ENCODE measurements around the gene AXIN2.

AXIN2 gene

DNA sequence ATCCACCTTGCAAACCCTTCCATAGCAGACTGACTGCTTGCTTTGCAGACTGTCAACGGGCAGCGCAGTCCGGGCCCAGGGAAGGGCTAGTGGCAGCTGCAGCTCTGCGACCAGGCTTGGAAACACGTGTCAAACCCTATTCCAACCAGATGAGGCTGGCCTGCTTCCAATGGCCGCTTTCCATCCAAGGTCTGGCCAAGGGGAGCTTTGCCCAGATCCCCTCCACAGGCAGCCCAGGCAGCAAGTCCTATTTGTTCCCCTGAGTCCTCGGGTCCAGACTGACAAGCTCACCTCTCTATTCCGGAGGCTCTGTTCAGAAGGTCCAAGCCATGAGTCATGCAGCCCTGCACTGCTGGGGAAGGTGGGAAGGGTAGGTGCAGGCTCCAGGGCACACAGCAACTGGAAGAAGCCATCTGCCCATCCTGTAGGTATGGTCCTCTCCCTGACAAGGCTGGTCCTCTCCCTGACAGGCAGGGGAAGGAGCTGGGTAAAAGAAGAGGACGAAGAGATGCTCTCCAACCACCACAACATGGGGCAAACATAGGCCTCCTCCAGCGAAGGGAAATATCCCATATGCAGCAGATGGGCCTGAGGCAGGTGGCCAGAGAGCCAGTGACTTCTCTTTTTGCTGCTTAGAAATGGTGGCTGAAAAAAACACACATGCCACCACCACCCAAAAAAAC is 22.6 kb upstream of the AXIN2 start:
- peak in 1 of 2 experiments; percentile 72 for DNase-seq

- no peak for DNase-seq
These were observed 15.5 kb upstream of the AXIN2 start for GRCh38 chr17:65576939-65577338.

DNA sequence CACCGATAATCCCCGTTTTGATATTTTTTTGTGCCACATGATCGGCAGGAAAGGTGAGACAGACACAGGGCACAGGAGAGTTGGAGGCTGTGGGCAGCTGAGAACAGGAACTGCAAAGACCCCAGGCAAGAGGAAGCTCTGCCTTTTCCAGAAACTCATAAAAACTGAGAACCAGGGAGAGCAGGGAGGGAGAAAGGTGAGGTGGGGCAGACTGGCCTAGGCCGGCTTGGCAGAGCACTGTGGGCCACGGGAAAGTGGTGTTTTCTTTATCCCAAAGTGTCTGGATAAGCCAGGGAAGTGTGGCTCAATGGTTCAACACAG is 11.8 kb upstream of the AXIN2 start:
- DNase-seq, result no peak

DNA sequence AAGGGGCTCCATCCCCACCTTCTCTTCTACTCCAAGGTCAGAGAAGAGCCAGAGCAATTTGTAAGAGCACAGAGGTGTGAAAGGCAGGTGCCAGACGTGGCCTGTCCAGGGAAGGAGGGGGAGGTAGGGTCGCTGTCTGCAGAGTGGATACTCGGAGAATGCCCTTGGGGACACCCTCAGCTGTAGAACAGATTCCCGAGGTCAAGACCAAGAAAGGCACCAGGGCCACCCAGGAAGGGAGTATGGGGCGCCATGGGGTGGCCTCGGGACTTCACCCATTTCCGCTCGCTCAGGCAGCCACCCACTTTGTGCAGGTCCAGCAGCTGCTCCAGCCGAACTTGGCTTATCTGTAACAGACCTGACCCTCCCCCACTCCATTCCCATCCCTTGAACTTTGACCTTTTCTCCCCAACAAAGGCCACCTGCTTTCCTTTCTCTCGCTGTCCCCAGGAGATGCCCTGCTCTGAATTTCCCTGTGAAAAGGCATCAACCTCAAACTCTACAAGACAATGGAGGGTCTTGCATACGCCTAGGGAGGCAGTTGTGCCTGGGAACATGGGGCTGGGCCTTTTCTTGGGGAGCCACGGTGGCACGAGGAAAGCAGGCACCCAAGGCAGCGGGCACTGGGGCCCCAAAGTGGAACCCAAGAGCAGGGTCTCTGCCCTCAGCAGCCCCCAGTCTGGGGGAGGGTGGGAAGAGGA is 11.3 kb upstream of the AXIN2 start:
- DNase-seq, result no peak

DNA sequence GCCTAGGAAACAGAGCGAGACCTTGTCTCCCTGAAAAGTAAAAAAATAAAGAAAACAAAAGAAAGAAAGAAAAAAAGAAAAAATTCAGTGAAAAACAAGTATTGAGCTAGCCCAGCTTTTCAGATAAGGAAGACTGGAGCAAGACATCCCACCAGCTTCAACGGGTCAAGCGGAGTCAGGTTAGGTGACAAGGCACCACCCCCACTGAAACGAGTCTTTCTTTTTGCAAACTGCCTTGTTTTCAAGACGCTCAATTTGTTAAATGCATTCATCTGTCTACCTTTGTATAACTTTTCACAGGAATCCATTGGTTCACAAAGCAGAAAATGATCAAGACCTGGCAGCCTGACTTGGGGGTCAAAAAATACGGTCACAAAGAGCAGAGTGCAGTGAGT is 10.7 kb upstream of the AXIN2 start:
- DNase-seq, result no peak

DNA sequence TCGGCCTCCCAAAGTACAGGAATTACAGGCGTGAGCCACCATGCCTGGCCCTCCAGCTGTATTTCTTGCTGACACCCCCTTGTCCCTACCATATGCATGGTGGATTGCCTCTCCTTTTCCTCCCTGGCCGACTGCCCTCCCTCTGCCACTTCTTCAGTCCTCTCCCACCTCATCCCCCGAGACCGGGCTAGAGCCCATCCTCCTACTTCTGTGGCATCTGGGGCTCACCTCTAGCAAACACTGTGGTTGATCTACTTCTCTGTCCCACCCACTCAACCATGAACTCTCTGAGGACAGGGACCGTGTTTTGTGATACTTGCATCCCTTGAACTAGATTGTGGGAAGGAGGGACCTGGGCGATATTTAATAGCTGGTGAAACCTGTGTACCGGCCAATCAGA is 7.5 kb upstream of the AXIN2 start:
- no peak for DNase-seq

- no peak for DNase-seq
These were observed 6.1 kb upstream of the AXIN2 start for GRCh38 chr17:65567566-65567965.

DNA sequence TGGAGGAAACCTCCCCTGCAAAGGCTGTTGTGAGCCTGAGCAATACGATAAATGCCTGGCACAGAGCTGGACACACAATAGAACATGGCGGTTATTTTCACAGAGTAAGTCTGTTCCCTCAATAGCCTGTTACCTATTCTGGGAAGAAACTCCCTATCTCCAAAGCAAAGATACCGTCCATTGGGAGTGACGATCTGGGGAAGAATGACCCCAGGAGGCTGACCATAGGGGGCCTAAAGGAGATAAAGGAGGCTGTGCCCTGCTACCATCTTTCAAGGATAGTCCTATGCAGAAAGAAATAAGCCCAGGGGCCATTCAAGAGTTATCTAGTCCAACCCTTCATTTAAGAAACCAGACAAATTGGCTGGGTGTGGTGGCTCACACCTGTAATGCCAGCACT is 4.1 kb upstream of the AXIN2 start:
- no peak for DNase-seq

- DNase-seq, result peak; percentile 69 to 72
These were observed 3.3 kb upstream of the AXIN2 start for GRCh38 chr17:65564793-65565192.

DNA sequence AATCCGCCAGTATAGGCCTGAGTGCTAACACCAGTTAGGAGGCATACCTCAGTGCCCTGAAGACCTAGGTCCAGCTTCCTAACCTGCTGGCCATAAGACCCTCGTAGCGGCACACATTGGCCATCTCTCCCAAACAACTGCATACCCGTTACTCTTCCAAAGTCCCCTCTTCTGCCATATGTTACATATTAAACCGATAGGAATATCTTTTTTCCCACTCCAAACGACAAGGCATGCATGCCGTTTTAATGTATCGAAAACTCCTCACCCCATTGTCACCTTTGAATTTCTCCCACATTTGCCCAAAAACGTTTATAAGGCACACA is 721 bp upstream of the AXIN2 start:
- DNase-seq, result no peak

DNA sequence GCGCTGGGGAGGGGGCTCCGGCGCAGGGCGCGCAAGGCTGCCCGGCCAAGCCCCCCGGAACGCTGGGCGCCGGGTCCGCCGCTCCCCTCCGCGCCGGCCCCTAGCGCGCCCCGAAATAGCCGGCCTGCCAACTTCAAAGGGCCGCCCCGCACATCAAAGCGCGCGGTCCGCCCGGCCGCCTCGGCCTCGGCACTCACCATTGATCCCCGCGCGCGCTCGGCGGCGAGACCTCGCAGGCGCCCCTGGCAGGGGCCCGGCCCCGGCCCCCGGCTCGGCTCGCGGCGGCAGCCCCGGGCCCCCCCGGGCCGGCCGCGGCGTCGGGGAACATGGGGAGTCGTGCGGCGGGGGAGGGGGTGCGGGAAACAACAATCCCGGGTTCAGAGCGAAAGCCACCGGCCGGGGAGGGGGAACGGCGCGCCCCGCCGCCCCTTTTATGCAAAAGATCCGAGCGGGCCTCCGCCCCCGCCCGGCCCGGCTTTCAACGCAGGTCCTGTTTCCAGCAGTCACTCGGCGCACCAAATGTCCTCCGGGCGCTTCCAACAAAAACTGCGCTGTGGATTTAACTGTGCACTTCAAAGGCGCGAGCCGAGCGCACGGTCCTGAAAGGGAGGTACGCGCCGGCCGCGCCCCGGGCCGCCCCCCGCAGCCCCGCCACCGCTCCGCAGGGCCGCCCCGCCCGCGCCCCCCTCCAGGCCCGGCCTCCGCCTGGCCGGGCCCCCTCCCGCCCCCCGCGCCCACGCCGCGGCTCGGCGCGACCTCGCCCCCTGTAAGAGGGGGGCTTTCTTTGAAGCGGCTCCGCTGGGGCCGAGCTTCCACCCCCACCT is 608 bp downstream of the AXIN2 start:
- DNase-seq, result peak; percentile 45 to 64

DNA sequence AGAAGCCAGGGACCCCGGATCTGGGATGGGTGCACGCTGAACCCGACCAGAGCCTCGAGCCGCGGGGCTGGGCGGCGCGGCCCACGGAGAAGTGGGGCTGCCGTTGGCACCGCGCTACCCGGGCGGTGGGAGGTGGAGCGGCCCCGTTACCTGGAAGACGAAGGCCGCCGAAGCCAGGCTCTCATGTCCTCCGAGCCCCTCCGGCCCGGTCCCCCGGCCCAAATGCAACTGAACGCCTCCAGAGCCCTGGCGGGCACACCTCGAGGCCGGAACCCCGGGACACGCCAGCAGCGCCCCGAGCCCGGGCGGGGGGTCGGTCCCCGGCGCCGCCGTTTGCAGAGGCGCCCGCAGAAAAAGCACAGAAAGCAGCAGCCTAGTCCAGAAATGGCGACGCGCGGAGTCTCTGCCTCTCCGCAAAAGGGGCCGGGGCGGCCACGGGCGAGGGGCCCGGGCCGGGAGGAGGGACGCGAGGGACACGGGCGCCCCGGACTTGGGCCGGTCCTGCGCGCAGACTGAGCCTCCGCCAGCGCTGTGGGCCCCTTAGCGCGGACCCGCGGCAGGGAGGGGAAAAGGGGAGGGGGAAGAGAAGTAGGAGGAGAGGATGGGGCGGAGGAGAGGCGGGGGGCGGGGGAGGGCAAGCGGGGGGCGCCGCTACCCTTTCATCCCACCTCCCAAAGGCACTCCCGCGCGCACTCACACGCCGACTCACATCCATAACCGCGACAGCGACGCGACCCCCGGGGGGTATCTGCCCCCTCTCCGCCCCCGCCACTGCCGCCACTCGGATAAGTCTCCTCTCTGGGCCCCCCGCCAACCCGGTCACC is 1.4 kb downstream of the AXIN2 start:
- DNase-seq, result no peak

GRCh38 chr17:65559461-65559803 is 2.0 kb downstream of the AXIN2 start:
- no peak for DNase-seq

DNA sequence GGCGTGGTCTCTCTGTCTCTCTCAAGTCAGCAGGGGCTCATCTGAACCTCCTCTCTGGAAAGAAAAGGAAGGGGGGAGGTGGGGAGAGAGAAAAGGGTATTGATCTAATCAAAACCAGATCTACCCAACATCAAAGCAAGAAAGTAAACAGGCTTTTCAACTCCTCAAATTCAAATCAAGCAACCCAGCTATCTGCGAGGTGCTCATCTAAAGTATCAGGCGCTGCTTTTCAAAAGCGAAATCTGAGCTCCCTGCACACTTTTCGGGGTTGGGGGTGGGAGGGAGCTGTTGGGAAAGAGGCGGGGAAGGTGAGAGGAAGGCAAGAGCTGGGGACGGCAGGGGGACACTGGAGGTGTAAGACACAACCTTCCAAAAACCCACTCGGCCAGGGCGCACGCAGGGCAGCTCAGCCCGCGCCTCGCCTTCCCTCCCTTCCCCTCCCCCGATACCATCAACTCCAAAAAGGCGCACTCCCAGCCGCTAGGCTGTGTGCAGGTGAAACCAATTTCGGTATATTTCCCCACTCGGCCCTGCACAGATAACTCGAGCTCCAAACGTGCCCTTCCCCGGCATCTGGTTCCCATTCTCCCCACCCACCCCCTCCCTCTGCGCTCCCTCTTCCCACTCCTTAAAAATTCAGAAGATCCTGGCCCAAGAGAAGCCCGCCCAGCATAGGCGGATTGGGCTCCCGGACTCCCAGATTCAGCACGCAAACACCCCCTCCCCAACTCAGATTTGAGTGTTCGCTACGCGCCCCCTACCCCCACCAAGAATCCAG is 2.6 kb downstream of the AXIN2 start:
- DNase-seq, result no peak

- DNase-seq, result no peak
These were observed 3.2 kb downstream of the AXIN2 start for GRCh38 chr17:65558311-65558682.

DNA sequence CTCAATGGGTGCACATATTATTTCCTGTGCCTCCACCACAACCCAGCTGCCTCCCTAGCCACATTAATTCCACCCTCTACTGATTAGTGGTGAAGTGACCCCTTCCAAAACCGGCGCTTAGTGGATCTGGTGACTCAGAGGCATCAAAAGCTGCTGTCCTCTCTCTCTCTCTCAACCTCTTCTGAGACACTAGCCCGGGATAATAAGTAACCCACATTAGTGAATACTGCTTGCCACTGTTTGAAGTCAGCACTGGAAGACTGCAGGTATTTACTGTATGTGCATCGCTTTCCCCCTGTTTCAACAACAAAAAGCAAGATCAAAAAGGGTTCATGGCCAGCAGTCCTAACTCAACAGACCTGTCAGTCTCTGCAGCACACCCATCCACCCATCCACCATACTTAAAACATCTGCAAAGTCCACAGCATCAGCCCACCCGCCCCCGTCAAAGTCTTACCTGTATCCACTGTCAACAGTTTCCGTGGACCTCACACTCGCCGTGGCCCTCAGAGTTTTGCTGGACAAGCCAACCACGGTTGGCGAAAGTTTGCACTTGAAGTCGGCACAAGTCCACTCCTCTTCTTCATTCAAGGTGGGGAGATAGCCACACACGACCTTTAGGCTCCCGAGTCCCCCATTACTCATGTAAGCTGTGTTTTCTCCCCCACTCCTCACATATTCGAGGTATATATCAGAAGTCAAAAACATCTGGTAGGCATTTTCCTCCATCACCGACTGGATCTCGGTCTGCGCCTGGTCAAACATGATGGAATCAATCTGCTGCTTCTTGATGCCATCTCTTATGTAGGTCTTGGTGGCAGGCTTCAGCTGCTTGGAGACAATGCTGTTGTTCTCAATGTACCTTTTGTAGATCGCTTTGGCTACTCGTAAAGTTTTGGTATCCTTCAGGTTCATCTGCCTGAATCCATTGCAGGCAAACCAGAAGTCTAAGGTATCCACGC is 3.8 kb downstream of the AXIN2 start:
- no peak for DNase-seq

GRCh38 chr17:65556910-65557348 is 4.5 kb downstream of the AXIN2 start:
- DNase-seq, result no peak

- peak; percentile 26 to 56 for DNase-seq
These were observed 5.2 kb downstream of the AXIN2 start for GRCh38 chr17:65556014-65556909.

GRCh38 chr17:65554553-65555223 is 6.8 kb downstream of the AXIN2 start:
- DNase-seq, result peak in 1 of 2 experiments; percentile 19

Measured in SHP77 (cell line).